SK-N-SH (cell line): ENCODE data around the gene PRX. TPM values are rescaled to one million over a fixed set of nuclear protein-coding genes. Genes with fewer than 3 reads are reported as not detected.

ENCODE experiments used
- CTCF ChIA-PET: fragments of 300-600, 350-600 bp; formaldehyde crosslinking; extraction: SDS; loops from one replicate; lab custom pipeline; 2021; lab: Yijun Ruan, JAX
- POLR2A ChIA-PET: fragments of 350-600 bp; sonication (Branson Sonifier 250); formaldehyde crosslinking; extraction: SDS; loops from one replicate; lab custom pipeline; 2020; ENCODE audit warnings: antibody characterized with exemption, inconsistent platforms; lab: Yijun Ruan, JAX
- DNase-seq: peaks from one replicate; pipeline ENCODE4 v3.0.0; 2012
- H2AFZ ChIP-seq: fragments of 200-600 bp; sonication (generic); 2 replicates; pipeline ENCODE4 v1.8.1; 2016; ENCODE audit warnings: antibody characterized with exemption, mild to moderate bottlenecking, low read depth
- H3F3A ChIP-seq: fragments of 200-600 bp; sonication (generic); replicated peaks from 2 replicates; pipeline ENCODE3; 2016; ENCODE audit warnings: antibody characterized with exemption, mild to moderate bottlenecking; ENCODE audit not compliant: insufficient read depth
- H3K27ac ChIP-seq, 2 experiments: fragments of 200-500 bp in 1 of 2; fragments of 200-600 bp in 1 of 2; sonication (Bioruptor generic) in 1 of 2; sonication (generic), shearing (Covaris generic) in 1 of 2; 2 replicates each; pipeline versions ENCODE4 v1.5.1 to v1.6.1; 2014 to 2016; ENCODE audit warnings: low read depth in 2 of 2, inconsistent platforms in 1 of 2, low read length in 1 of 2, mild to moderate bottlenecking in 1 of 2, mixed read lengths in 1 of 2
- H3K27me3 ChIP-seq: fragments of 200-600 bp; sonication (generic), shearing (Covaris generic); 2 replicates; pipeline ENCODE4 v1.6.1; 2016; ENCODE audit warnings: mixed run types; ENCODE audit not compliant: insufficient read depth
- H3K36me3 ChIP-seq, 2 experiments: fragments of 200-500 bp in 1 of 2; fragments of 200-600 bp in 1 of 2; sonication (Bioruptor generic) in 1 of 2; sonication (generic) in 1 of 2; replicated peaks in 1 of 2; 2 replicates each; pipeline versions ENCODE3 to v1.5.1; 2014 to 2016; ENCODE audit warnings: low read length in 1 of 2, mild to moderate bottlenecking in 1 of 2; ENCODE audit not compliant: insufficient read depth in 2 of 2, control insufficient read depth in 1 of 2
- H3K4me1 ChIP-seq, 2 experiments: fragments of 200-500 bp in 1 of 2; fragments of 200-600 bp in 1 of 2; sonication (Bioruptor generic) in 1 of 2; sonication (generic), shearing (Covaris generic) in 1 of 2; 2 replicates each; pipeline versions ENCODE4 v1.5.1 to v1.6.1; 2014 to 2016; ENCODE audit warnings: low read depth in 1 of 2, low read length in 1 of 2, mixed run types in 1 of 2; ENCODE audit not compliant: insufficient read depth in 2 of 2, control insufficient read depth in 1 of 2
- H3K4me2 ChIP-seq: fragments of 200-600 bp; sonication (generic), shearing (Covaris generic); 2 replicates; pipeline ENCODE4 v1.6.1; 2017; ENCODE audit warnings: mixed run types
- H3K4me3 ChIP-seq, 2 experiments: fragments of 200-500 bp in 1 of 2; fragments of 200-600 bp in 1 of 2; sonication (Bioruptor generic) in 1 of 2; sonication (generic), shearing (Covaris generic) in 1 of 2; 2 replicates each; pipeline versions ENCODE4 v1.5.1 to v1.8.1; 2014 to 2016; ENCODE audit warnings: low read depth in 2 of 2, inconsistent platforms in 1 of 2, low read length in 1 of 2, mild to moderate bottlenecking in 1 of 2, mixed read lengths in 1 of 2, moderate library complexity in 1 of 2
- H3K79me2 ChIP-seq: fragments of 200-600 bp; sonication (generic); 2 replicates; pipeline ENCODE4 v1.8.1; 2017; ENCODE audit warnings: mild to moderate bottlenecking; ENCODE audit not compliant: insufficient read depth
- H3K9ac ChIP-seq: fragments of 200-600 bp; sonication (generic); 2 replicates; pipeline ENCODE4 v1.6.1; 2017; ENCODE audit warnings: mixed run types
- H3K9me2 ChIP-seq: fragments of 200-600 bp; sonication (generic); 2 replicates; pipeline ENCODE4 v1.6.1; 2017; ENCODE audit warnings: mixed run types
- H3K9me3 ChIP-seq: fragments of 200-600 bp; sonication (generic); 2 replicates; pipeline ENCODE4 v1.6.1; 2017; ENCODE audit warnings: mixed run types, mild to moderate bottlenecking, moderate library complexity
- H4K20me1 ChIP-seq: fragments of 200-600 bp; sonication (generic); 2 replicates; pipeline ENCODE4 v1.6.1; 2017; ENCODE audit warnings: mild to moderate bottlenecking, mixed run types; ENCODE audit not compliant: insufficient read depth
- CHD2 ChIP-seq: fragments of 150-350 bp; IDR thresholded peaks from 2 replicates; pipeline ENCODE4 v1.6.1; 2018; ENCODE audit warnings: low read length; ENCODE audit not compliant: partially characterized antibody
- FOXM1 ChIP-seq: IDR thresholded peaks from 2 replicates; pipeline ENCODE4 v1.4.0; 2012; ENCODE audit warnings: low read depth, mild to moderate bottlenecking
- NFIC ChIP-seq: IDR thresholded peaks from 2 replicates; pipeline ENCODE4 v1.4.0; 2012; ENCODE audit warnings: borderline replicate concordance
- POLR2AphosphoS5 ChIP-seq: IDR thresholded peaks from 2 replicates; pipeline ENCODE4 v1.6.1; 2012; ENCODE audit warnings: low read depth, low read length
- RCOR1 ChIP-seq: fragments of 150-350 bp; IDR thresholded peaks from 2 replicates; pipeline ENCODE4 v1.6.1; 2017; ENCODE audit warnings: antibody characterized with exemption, low read length
- RXRA ChIP-seq: IDR thresholded peaks from 2 replicates; pipeline ENCODE4 v1.4.0; 2012; ENCODE audit warnings: low read depth, mild to moderate bottlenecking, borderline replicate concordance
- SIN3A ChIP-seq: IDR thresholded peaks from 2 replicates; pipeline ENCODE4 v1.6.1; 2012; ENCODE audit warnings: low read depth, mild to moderate bottlenecking, low read length, moderate library complexity, borderline replicate concordance
- WGBS: methylation state at CpG from one replicate; pipeline ENCODE4 v1.1.6; 2017; ENCODE audit warnings: low lambda C conversion rate; 5-methylcytosine and 5-hydroxymethylcytosine counted together
- polyA plus RNA-seq, 3 experiments: library from polyadenylated mRNA; depleted of rRNA; stranded (reverse); fragments of >200 nt; gene quantifications; 2 replicates each; pipeline ENCODE4 v1.2.3, GENCODE V29; 2012
- TF ChIP-seq, protein P1 (sequence below): fragments of 150-350 bp; IDR thresholded peaks from 2 replicates; pipeline ENCODE4 v1.6.1; 2017; ENCODE audit warnings: antibody characterized with exemption, low read length, low read depth, borderline replicate concordance
- TF ChIP-seq, protein P2 (sequence below): IDR thresholded peaks from 2 replicates; pipeline ENCODE4 v1.4.0; 2012; ENCODE audit warnings: low read depth
- TF ChIP-seq, protein P3 (sequence below): fragments of 200-600 bp; sonication (generic); IDR thresholded peaks from 2 replicates; pipeline ENCODE4 v1.6.1; 2017; ENCODE audit warnings: antibody characterized with exemption, mild to moderate bottlenecking, moderate library complexity
- TF ChIP-seq, protein P4 (sequence below): IDR thresholded peaks from 2 replicates; pipeline ENCODE4 v1.4.0; 2012; ENCODE audit warnings: low read depth, borderline replicate concordance
- TF ChIP-seq, protein P5 (sequence below): fragments of 150-350 bp; IDR thresholded peaks from 2 replicates; pipeline ENCODE4 v1.6.1; 2016; ENCODE audit warnings: mild to moderate bottlenecking, low read depth, low read length

The PRX gene
- polyA plus RNA-seq, 1 of the 3 experiments (the other 2 are of a cell fraction) = 2.2 TPM

DNA sequence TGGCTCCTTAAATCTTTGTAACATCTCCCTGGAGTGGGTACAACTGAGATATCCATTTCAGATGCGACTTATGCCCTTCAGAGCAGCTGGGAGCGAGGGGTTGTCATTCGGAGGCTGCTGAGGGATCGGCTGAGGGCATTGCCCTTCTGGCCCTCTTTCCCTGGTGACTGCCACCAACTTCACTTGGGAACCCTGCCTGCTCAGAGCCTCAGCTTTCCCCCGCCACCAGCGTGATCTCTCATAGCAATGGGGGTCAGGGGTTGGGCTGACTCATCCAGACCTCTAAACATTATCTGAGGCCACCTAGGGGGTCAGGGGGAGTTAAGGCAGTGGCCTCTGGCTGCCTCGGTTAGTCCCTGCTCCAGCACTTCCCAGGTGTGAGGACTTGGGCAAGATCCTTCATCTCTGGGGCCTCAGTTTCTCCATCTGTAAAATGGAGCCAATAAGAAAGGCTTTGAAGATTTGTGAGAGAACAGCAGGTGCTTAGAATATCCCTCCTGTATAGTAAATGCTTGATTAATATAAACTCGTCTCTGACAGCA is 1.1 kb downstream of the PRX start:
- Histone ChIP-seq H3K4me2 (no peak overlapping the region), H3K9me3 (no peaks in the 10 kb centered on the region), H3K9ac (no peak overlapping the region), H3K4me3 (no peak overlapping the region), H3F3A (peaks cover 9% of the 10 kb centered on the region), H3K27me3 (no peaks in the 10 kb centered on the region), H4K20me1 (no peaks in the 10 kb centered on the region), H3K4me1 (no peaks in the 10 kb centered on the region; a peak in 1 of 4 replicates), H3K36me3 (no peaks in the 10 kb centered on the region), H2AFZ (no peak overlapping the region), H3K27ac (no peak overlapping the region), H3K79me2 (no peaks in the 10 kb centered on the region), H3K9me2 (no peaks in the 10 kb centered on the region)
- TF ChIP-seq CHD2 = no peak
- TF ChIP-seq, protein P1, sequence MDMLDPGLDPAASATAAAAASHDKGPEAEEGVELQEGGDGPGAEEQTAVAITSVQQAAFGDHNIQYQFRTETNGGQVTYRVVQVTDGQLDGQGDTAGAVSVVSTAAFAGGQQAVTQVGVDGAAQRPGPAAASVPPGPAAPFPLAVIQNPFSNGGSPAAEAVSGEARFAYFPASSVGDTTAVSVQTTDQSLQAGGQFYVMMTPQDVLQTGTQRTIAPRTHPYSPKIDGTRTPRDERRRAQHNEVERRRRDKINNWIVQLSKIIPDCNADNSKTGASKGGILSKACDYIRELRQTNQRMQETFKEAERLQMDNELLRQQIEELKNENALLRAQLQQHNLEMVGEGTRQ = no peak
- TF ChIP-seq, protein P2, sequence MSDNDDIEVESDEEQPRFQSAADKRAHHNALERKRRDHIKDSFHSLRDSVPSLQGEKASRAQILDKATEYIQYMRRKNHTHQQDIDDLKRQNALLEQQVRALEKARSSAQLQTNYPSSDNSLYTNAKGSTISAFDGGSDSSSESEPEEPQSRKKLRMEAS = no peak
- TF ChIP-seq NFIC = no peak
- no peak for TF ChIP-seq SIN3A
- TF ChIP-seq RXRA = no peak
- TF ChIP-seq FOXM1 = no peak
- TF ChIP-seq, protein P3, sequence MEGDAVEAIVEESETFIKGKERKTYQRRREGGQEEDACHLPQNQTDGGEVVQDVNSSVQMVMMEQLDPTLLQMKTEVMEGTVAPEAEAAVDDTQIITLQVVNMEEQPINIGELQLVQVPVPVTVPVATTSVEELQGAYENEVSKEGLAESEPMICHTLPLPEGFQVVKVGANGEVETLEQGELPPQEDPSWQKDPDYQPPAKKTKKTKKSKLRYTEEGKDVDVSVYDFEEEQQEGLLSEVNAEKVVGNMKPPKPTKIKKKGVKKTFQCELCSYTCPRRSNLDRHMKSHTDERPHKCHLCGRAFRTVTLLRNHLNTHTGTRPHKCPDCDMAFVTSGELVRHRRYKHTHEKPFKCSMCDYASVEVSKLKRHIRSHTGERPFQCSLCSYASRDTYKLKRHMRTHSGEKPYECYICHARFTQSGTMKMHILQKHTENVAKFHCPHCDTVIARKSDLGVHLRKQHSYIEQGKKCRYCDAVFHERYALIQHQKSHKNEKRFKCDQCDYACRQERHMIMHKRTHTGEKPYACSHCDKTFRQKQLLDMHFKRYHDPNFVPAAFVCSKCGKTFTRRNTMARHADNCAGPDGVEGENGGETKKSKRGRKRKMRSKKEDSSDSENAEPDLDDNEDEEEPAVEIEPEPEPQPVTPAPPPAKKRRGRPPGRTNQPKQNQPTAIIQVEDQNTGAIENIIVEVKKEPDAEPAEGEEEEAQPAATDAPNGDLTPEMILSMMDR = no peak
- TF ChIP-seq RCOR1 = no peak
- TF ChIP-seq, protein P4, sequence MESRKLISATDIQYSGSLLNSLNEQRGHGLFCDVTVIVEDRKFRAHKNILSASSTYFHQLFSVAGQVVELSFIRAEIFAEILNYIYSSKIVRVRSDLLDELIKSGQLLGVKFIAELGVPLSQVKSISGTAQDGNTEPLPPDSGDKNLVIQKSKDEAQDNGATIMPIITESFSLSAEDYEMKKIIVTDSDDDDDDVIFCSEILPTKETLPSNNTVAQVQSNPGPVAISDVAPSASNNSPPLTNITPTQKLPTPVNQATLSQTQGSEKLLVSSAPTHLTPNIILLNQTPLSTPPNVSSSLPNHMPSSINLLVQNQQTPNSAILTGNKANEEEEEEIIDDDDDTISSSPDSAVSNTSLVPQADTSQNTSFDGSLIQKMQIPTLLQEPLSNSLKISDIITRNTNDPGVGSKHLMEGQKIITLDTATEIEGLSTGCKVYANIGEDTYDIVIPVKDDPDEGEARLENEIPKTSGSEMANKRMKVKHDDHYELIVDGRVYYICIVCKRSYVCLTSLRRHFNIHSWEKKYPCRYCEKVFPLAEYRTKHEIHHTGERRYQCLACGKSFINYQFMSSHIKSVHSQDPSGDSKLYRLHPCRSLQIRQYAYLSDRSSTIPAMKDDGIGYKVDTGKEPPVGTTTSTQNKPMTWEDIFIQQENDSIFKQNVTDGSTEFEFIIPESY = no peak
- no peak for TF ChIP-seq POLR2AphosphoS5
- TF ChIP-seq, protein P5, sequence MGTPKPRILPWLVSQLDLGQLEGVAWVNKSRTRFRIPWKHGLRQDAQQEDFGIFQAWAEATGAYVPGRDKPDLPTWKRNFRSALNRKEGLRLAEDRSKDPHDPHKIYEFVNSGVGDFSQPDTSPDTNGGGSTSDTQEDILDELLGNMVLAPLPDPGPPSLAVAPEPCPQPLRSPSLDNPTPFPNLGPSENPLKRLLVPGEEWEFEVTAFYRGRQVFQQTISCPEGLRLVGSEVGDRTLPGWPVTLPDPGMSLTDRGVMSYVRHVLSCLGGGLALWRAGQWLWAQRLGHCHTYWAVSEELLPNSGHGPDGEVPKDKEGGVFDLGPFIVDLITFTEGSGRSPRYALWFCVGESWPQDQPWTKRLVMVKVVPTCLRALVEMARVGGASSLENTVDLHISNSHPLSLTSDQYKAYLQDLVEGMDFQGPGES = no peak
- WGBS = 74% methylated on average over 8 of the region's 8 CpGs
- ChIA-PET POLR2A (interaction anchor here (1.4 kb wide), 1 partner anchor 9 kb away, joined by 4 read pairs; no protein-coding TSS in a partner anchor), CTCF (interaction anchor here (1.1 to 3.3 kb wide), 5 partner anchors 10 to 107 kb away, joined by 3 to 15 read pairs (median 3); partner anchors contain the start of gene SERTAD3)
- peak; percentile 11 for DNase-seq
